Heart left ventricle (tissue), 13 donors: ENCODE measurements around the gene P2RY11.

Experiments
- POLR2A ChIP-seq, 2 donors: fragments of 450-650 bp; IDR thresholded peaks; one replicate each; pipeline ENCODE4 v1.6.1; 2017; ENCODE audit warnings: antibody characterized with exemption in 2 of 2, mild to moderate bottlenecking in 2 of 2, moderate library complexity in 2 of 2
- TF ChIP-seq, protein P1 (sequence below), 12 donors: fragments of 200-600 bp; sonication (generic) in 4 of 12; IDR thresholded peaks; one replicate each; pipeline versions ENCODE4 v1.5.0 to v1.8.0; 2018 to 2022; ENCODE audit warnings: antibody characterized with exemption in 12 of 12, mild to moderate bottlenecking in 5 of 12
- donor health status: ischemic (EF 13 %, LVEDD 7.1; RV severe dilation, severe dysfunction).
- donor health status: DM: no; HTN: yes; CAD: no.
- donor health status: DM: no; HTN: no; CAD: no.
- donor health status: ischemic (EF 25% LVEDD 6.9; RV normal size, moderate dysfunction).
- donor health status: ischemic (EF 25% LVEDD 5.7; RV mildly dilated, moderate dysfunction).
- donor health status: ischemic (EF 35%, LVEDD 5.7; RV mildly dilated, moderate dysfunction).
- donor health status: nonischemic (EF 11% LVEDD 7.7; RV severe dilation, severe dysfunction).
- donor health status: DM: yes; HTN: yes; CAD: no.
- donor health status: PGD.
- donor health status: ischemic (EF 29% LVEDD 5.4; RV normal size, mild dysfunction).
- donor health status: nonischemic (EF 23%, LVEDD 6.1; RV moderate dilation, normal function).

DNA sequence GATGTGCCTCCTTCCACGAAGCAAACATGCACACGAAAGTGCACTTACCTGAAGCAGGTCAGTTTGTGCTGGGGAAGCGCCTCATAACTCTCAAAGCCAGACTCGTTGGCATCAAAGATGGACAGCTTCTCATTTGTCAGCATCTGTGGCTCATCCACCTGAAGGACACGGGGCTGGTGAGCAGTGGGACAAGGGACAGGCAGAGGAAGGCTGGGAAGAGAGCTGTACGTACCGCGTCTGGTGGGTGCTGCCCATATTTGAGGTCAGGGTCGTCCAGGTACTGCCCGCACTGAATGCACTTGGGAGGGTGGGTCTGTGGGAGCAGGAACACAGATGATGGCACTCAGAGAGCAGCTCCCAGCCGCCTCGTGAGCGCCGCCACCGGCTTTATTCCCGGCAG is 48.1 kb downstream of the P2RY11 start:
- TF ChIP-seq, protein P1, sequence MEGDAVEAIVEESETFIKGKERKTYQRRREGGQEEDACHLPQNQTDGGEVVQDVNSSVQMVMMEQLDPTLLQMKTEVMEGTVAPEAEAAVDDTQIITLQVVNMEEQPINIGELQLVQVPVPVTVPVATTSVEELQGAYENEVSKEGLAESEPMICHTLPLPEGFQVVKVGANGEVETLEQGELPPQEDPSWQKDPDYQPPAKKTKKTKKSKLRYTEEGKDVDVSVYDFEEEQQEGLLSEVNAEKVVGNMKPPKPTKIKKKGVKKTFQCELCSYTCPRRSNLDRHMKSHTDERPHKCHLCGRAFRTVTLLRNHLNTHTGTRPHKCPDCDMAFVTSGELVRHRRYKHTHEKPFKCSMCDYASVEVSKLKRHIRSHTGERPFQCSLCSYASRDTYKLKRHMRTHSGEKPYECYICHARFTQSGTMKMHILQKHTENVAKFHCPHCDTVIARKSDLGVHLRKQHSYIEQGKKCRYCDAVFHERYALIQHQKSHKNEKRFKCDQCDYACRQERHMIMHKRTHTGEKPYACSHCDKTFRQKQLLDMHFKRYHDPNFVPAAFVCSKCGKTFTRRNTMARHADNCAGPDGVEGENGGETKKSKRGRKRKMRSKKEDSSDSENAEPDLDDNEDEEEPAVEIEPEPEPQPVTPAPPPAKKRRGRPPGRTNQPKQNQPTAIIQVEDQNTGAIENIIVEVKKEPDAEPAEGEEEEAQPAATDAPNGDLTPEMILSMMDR (IDR thresholded peaks at IDR 0.05) = no peak
- TF ChIP-seq POLR2A (IDR thresholded peaks at IDR 0.05) = no peak
